MCF 10A (cell line): ENCODE results near the gene ZNF76. TPM values are rescaled to one million over a fixed set of nuclear protein-coding genes. Genes with fewer than 3 reads are reported as not detected.
A peak's percentile ranks its signal among the peaks of the same experiment; 100 is the strongest.

Source experiments
- BruUV-seq: library from RNA; stranded (reverse); fragments of 400-500 nt; replicated peaks from 2 replicates; lab custom pipeline; 2021; lab: Mats Ljungman, UMichigan
- CTCF ChIA-PET: fragments of 300-600 bp; sonication (Branson Sonifier 250); formaldehyde crosslinking; extraction: SDS; loops from one replicate; lab custom pipeline; 2021; ENCODE audit warnings: antibody characterized with exemption, inconsistent platforms; lab: Yijun Ruan, JAX
- POLR2A ChIA-PET: fragments of 300-600, 350-650 bp; sonication (Branson Sonifier 250); formaldehyde crosslinking; extraction: SDS; loops from one replicate; lab custom pipeline; 2020; ENCODE audit warnings: antibody characterized with exemption, inconsistent platforms; lab: Yijun Ruan, JAX
- DNase-seq: peaks from one replicate; pipeline ENCODE4 v3.0.0-alpha.2; 2018; ENCODE audit not compliant: unreplicated experiment
- H3K27ac Mint-ChIP-seq: one replicate; pipeline ENCODE4 v1.8.0; 2022; ENCODE audit warnings: mild to moderate bottlenecking, low read depth, mixed read lengths; ENCODE audit not compliant: unreplicated experiment
- H3K27me3 Mint-ChIP-seq: one replicate; pipeline ENCODE4 v1.8.0; 2022; ENCODE audit warnings: mixed read lengths; ENCODE audit not compliant: insufficient read depth, unreplicated experiment
- H3K36me3 Mint-ChIP-seq: one replicate; pipeline ENCODE4 v1.8.0; 2022; ENCODE audit warnings: mild to moderate bottlenecking, moderate library complexity, mixed read lengths; ENCODE audit not compliant: insufficient read depth, unreplicated experiment
- H3K4me1 Mint-ChIP-seq: one replicate; pipeline ENCODE4 v1.8.0; 2022; ENCODE audit warnings: mixed read lengths; ENCODE audit not compliant: insufficient read depth, unreplicated experiment
- H3K4me3 Mint-ChIP-seq: one replicate; pipeline ENCODE4 v1.8.0; 2022; ENCODE audit warnings: mild to moderate bottlenecking, moderate library complexity, mixed read lengths; ENCODE audit not compliant: unreplicated experiment
- H3K9me3 Mint-ChIP-seq: one replicate; pipeline ENCODE4 v1.8.0; 2022; ENCODE audit warnings: mixed read lengths; ENCODE audit not compliant: unreplicated experiment
- CTCF ChIP-seq: fragments of 200-600 bp; IDR thresholded peaks from one replicate; pipeline ENCODE4 v1.8.0; 2022; ENCODE audit warnings: antibody characterized with exemption, mild to moderate bottlenecking; ENCODE audit not compliant: unreplicated experiment
- intact Hi-C: fragments of 100-400 bp; cut with micrococcal nuclease; formaldehyde crosslinking; loops from 2 replicates; pipeline ENCODE4 v1.14.1; 2022
- total RNA-seq: library from RNA; stranded (reverse); gene quantifications from 2 replicates; pipeline ENCODE4 v1.2.3, GENCODE V29; 2022

Gene ZNF76
- total RNA-seq, 1 experiment from 2014 or later = 28.0 TPM

DNA sequence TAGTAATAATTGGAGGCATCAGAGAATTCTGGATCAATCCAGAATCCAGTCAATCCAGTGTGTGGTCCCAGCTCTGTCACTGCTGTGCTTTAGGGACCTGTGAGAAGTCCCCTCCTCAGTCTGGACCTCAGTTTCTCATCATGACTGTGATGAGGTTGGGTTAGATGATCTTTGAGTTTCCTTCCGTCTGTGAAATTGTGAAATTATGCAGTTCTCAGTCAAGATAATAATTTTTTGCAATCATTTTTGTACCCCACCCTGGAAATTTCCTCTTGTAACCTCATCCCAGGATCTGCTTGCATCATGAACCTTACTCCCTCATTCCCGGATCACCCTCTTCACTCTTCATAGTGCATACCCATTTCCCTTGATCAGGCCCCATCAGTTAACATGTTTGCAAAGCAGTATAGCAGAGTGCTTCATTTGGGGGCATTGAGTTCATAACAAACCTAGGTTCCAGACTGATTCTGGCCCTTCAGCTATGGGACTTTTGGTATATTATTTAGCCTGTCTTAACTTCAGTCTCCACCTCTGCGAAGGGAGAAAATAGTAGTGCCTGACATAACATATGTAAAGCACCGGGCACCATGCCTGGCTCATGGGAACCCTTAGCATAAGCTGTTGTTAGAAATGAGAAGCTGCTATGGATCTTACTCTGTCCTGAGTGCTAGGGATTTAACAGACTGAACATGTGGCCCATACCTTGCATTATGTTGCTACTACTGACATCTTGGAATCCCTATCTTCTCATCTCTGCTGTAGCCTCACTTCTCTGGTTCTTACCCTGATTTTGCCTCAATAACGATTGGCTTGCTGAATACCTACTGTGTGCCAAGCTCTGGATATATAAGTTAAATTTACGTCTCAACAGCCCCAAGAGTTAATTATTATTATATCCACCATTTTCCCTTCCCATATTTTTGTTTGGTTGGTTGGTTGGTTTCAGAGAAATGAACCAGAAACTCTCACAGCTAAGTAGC lies 1.3 kb downstream of the ZNF76 start:
- Mint-ChIP-seq H3K27ac (peak overlapping the region; percentile 98), H3K27me3 (no peaks in the 10 kb centered on the region), H3K4me1 (peaks cover 39% of the 10 kb centered on the region), H3K4me3 (peak overlapping the region; percentile 88), H3K9me3 (no peaks in the 10 kb centered on the region), H3K36me3 (peaks cover 6% of the 10 kb centered on the region)
- POLR2A ChIA-PET = no interaction called here
- no peak for DNase-seq
- no peak for TF ChIP-seq CTCF
- CTCF ChIA-PET = interaction anchor here (0.6 to 1.2 kb wide), 3 partner anchors 17 to 878 kb away, joined by 3 to 5 read pairs (median 3); no protein-coding TSS in a partner anchor
- intact Hi-C loops = no loop called here
- no TSS peak for BruUV-seq

- Mint-ChIP-seq H3K4me1 (peaks cover 39% of the 10 kb centered on the region), H3K4me3 (peak overlapping the region; percentile 0)
- CTCF ChIA-PET = no interaction called here
Measured at GRCh38 chr6:35262596-35262995, 3.1 kb downstream of the ZNF76 start.

GRCh38 chr6:35264550-35265274 lies 5.2 kb downstream of the ZNF76 start:
- POLR2A ChIA-PET = interaction anchor here (0.5 to 1.2 kb wide), 3 partner anchors 230 to 377 kb away, joined by 3 read pairs; partner anchors contain the start of gene TAF11
- intact Hi-C loops = no loop called here
- no TSS peak for BruUV-seq
- peaks cover 39% of the 10 kb centered on the region for H3K4me1 Mint-ChIP-seq
- H3K36me3 Mint-ChIP-seq = no peaks in the 10 kb centered on the region
- H3K4me3 Mint-ChIP-seq = no peak overlapping the region
- H3K27me3 Mint-ChIP-seq = no peaks in the 10 kb centered on the region
- CTCF ChIA-PET = interaction anchor here (0.8 to 2.9 kb wide), 2 partner anchors 21 to 39 kb away, joined by 4 to 6 read pairs; no protein-coding TSS in a partner anchor
- H3K9me3 Mint-ChIP-seq = no peaks in the 10 kb centered on the region
- no peak overlapping the region for H3K27ac Mint-ChIP-seq
- TF ChIP-seq CTCF = no peak
- DNase-seq = no peak

More at GRCh38 chr6:35262596-35262995, 3.1 kb downstream of the ZNF76 start:
- intact Hi-C loops = no loop called here
- Mint-ChIP-seq H3K27ac (peak overlapping the region; percentile 17), H3K36me3 (peaks cover 6% of the 10 kb centered on the region), H3K27me3 (no peaks in the 10 kb centered on the region), H3K9me3 (no peaks in the 10 kb centered on the region)
- no peak for TF ChIP-seq CTCF
- no TSS peak for BruUV-seq
- POLR2A ChIA-PET = interaction anchor here (0.6 kb wide), 1 partner anchor 134 kb away, joined by 3 read pairs; no protein-coding TSS in a partner anchor
- DNase-seq = no peak
